Measurements from ENCODE around the gene ENTPD8.

The ENTPD8 gene

DNA sequence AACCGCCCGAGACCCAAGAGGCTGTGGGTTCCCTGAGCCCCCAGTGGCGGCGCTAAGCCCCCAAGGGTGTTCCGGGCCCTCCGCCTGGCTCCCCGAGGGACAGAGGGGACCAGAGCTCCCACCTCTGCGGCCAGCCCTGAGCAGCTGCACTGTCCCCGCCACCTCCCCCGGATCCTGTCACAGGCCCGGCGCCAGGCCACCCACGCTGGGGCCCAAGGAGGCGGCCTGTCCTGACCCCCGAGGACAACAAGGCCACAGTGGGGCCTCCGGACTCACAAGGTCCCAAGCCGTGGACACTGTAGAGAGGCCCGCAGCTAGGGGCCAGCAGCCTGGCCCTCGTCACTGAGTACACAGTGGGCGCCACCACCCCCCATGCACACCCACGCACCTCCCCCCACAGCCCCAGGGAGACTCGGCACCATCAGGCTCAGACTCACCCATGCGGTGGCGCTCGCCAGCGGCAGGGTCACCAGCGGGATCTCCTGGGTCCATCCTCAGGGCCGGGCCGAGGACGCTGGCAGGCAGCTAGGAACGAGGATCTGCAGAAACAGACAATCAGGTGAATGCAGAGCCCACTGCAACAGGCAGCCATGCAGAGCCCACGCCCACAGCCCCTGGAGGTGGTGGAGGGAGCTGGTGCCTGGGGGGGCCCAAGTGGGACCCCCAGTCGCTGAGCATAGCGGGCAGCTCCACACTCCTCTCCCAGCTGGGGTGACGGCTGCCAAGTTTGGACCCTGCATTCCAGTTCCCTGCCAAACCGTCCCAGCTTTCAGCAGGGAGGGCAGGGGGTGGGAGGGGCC is 46.1 kb downstream of the ENTPD8 start:
- TF ChIP-seq, protein P1, sequence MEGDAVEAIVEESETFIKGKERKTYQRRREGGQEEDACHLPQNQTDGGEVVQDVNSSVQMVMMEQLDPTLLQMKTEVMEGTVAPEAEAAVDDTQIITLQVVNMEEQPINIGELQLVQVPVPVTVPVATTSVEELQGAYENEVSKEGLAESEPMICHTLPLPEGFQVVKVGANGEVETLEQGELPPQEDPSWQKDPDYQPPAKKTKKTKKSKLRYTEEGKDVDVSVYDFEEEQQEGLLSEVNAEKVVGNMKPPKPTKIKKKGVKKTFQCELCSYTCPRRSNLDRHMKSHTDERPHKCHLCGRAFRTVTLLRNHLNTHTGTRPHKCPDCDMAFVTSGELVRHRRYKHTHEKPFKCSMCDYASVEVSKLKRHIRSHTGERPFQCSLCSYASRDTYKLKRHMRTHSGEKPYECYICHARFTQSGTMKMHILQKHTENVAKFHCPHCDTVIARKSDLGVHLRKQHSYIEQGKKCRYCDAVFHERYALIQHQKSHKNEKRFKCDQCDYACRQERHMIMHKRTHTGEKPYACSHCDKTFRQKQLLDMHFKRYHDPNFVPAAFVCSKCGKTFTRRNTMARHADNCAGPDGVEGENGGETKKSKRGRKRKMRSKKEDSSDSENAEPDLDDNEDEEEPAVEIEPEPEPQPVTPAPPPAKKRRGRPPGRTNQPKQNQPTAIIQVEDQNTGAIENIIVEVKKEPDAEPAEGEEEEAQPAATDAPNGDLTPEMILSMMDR (conservative IDR thresholded peaks at IDR 0.05; ENCODE audit: low read depth, low read length): no peak
- H3K27me3 ChIP-seq (ENCODE audit: insufficient read depth, low read depth): no peaks in the 10 kb centered on the region
- no peak overlapping the region for H3K27ac ChIP-seq
- H4K20me1 ChIP-seq (ENCODE audit: insufficient read depth): no peaks in the 10 kb centered on the region
- no peak overlapping the region for H3K9ac ChIP-seq
- H3K79me2 ChIP-seq (ENCODE audit: insufficient read depth, low read depth): no peaks in the 10 kb centered on the region
- no peaks in the 10 kb centered on the region for H3K4me1 ChIP-seq (ENCODE audit: low read depth, poor library complexity, severe bottlenecking)
- no peak overlapping the region for H2AFZ ChIP-seq (ENCODE audit: low read depth)
- no peak overlapping the region for H3K4me2 ChIP-seq
- H3K36me3 ChIP-seq (ENCODE audit: insufficient read depth): no peaks in the 10 kb centered on the region
- H3K4me3 ChIP-seq (IDR thresholded peaks at IDR 0.05; ENCODE audit: insufficient read depth, low read depth, low read length): no peak overlapping the region

DNA sequence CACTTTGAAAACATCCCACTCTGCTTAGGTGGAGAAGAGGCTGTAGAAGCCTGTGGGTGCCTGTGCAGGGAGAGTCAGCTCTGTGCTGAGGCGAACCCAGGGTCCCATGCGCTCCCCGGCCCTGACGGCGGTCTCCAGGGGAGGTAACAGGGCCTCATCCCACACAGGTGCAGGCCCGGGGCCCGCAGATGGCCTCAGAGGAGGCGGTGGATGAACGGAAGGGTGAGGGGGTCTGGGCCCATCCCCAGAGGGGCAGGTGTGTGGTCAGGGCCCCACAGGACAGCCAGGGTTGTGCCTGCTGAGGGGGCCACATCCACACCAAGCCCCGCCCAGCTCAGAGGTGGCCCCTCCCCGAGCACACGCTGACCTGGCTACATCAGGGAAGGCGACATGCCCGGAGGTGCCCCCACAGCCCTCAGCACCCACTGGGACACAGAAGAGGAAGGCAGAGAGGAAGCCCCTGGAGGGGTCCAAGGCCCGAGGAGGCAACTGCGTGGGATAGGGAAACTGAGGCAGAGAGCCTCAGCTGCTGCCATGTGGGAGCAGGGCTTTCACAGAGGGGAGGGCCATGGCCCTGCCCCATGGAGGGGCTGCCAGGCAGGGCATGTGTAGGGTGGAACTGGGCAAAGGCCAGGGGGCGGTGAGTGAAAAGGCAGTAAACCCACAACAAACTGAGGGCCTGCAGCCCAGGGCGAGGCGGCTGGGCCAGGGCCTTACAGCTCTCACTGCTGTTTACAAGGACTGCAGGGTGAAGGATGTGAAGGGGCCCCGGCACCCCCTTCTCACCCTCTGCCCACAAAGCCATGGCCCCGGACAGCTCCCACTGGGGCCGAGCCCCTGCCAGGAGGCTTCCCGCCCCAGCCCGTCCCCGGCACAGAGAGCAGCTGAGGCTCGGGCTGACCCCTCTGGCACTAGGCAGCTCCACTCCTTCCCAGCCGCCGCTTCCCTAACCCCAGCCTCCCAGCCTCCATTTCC is 47.7 kb downstream of the ENTPD8 start:
- Histone ChIP-seq H3K79me2 (ENCODE audit: insufficient read depth, low read depth) (no peaks in the 10 kb centered on the region), H3K4me2 (no peak overlapping the region), H3K4me3 (IDR thresholded peaks at IDR 0.05; ENCODE audit: insufficient read depth, low read depth, low read length) (no peak overlapping the region), H3K36me3 (ENCODE audit: insufficient read depth) (no peaks in the 10 kb centered on the region), H3K9ac (no peak overlapping the region), H3K4me1 (ENCODE audit: low read depth, poor library complexity, severe bottlenecking) (no peaks in the 10 kb centered on the region), H2AFZ (ENCODE audit: low read depth) (no peak overlapping the region), H3K27ac (no peak overlapping the region), H3K27me3 (ENCODE audit: insufficient read depth, low read depth) (no peaks in the 10 kb centered on the region), H4K20me1 (ENCODE audit: insufficient read depth) (no peaks in the 10 kb centered on the region)
- TF ChIP-seq, protein P1 (conservative IDR thresholded peaks at IDR 0.05; ENCODE audit: low read depth, low read length): no peak

DNA sequence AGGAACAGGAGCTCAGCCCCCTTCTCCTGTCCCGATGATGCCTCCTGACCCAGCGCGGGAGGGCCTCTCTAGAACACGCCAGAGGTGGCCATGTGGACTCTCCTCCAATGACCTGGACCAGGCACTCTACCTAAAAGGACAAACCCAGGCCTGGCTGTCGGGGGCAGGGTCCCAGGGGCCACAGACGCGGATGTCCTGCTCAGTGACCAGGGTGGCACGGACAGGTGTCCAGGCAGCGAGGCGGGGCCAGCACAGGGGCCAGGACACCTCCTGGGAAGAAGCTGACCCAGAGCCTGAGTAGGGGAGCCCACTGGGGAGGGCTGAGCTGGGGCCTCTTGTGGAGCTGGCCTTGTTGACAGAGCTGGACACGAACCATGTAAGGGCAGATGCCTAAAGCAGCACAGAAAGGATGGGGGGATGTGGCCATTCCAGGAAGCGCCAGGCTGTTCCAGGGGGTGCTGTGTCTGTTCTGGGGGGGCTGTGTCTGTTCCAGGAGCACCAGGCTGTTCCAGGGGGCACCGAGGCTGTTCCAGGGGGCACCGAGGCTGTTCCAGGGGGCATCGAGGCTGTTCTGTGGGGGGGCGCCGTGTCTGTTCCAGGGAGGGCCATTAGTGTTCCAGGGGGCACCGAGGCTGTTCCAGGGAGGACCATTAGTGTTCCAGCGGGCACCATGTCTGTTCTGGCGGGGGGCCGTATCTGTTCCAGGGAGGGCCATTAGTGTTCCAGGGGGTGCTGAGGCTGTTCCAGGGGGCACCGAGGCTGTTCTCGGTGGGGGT is 48.7 kb downstream of the ENTPD8 start:
- no peaks in the 10 kb centered on the region for H3K79me2 ChIP-seq (ENCODE audit: insufficient read depth, low read depth)
- TF ChIP-seq, protein P1 (conservative IDR thresholded peaks at IDR 0.05; ENCODE audit: low read depth, low read length): no peak
- no peaks in the 10 kb centered on the region for H3K27me3 ChIP-seq (ENCODE audit: insufficient read depth, low read depth)
- H3K27ac ChIP-seq: no peak overlapping the region
- H3K4me1 ChIP-seq (ENCODE audit: low read depth, poor library complexity, severe bottlenecking): no peaks in the 10 kb centered on the region
- no peak overlapping the region for H3K4me3 ChIP-seq (IDR thresholded peaks at IDR 0.05; ENCODE audit: insufficient read depth, low read depth, low read length)
- no peaks in the 10 kb centered on the region for H3K36me3 ChIP-seq (ENCODE audit: insufficient read depth)
- H3K9ac ChIP-seq: no peak overlapping the region
- no peaks in the 10 kb centered on the region for H4K20me1 ChIP-seq (ENCODE audit: insufficient read depth)
- H2AFZ ChIP-seq (ENCODE audit: low read depth): no peak overlapping the region
- no peak overlapping the region for H3K4me2 ChIP-seq

DNA sequence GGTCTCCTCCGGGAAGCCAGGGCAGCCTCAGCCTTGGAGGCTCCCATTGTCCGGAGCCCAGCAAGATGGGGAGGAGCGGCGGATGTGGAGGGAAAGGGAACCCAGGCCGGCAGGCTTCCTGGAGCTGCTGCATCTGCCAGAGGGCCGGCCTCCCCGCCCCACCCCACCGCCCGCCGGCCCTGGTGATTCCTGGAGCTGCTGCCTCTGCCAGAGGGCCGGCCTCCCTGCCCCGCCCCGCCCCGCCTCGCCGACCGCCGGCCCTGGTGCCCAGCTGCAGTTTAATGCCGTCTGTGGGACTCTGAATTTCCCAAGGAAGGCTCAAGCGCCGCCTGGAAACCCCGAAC is 49.8 kb downstream of the ENTPD8 start:
- H3K27ac ChIP-seq: no peak overlapping the region
- TF ChIP-seq, protein P1 (conservative IDR thresholded peaks at IDR 0.05; ENCODE audit: low read depth, low read length): no peak
- H3K27me3 ChIP-seq (ENCODE audit: insufficient read depth, low read depth): no peaks in the 10 kb centered on the region

More for the DNA sequence above, 49.8 kb downstream of the ENTPD8 start:
- no peaks in the 10 kb centered on the region for H3K36me3 ChIP-seq (ENCODE audit: insufficient read depth)
- H3K4me1 ChIP-seq (ENCODE audit: low read depth, poor library complexity, severe bottlenecking): no peaks in the 10 kb centered on the region
- H3K4me3 ChIP-seq (IDR thresholded peaks at IDR 0.05; ENCODE audit: insufficient read depth, low read depth, low read length): no peak overlapping the region
- H2AFZ ChIP-seq (ENCODE audit: low read depth): no peak overlapping the region
- H3K79me2 ChIP-seq (ENCODE audit: insufficient read depth, low read depth): no peaks in the 10 kb centered on the region
- no peaks in the 10 kb centered on the region for H4K20me1 ChIP-seq (ENCODE audit: insufficient read depth)
- no peak overlapping the region for H3K4me2 ChIP-seq
- H3K9ac ChIP-seq: no peak overlapping the region
